ENCODE data around the gene TBCK.

Gene TBCK

DNA sequence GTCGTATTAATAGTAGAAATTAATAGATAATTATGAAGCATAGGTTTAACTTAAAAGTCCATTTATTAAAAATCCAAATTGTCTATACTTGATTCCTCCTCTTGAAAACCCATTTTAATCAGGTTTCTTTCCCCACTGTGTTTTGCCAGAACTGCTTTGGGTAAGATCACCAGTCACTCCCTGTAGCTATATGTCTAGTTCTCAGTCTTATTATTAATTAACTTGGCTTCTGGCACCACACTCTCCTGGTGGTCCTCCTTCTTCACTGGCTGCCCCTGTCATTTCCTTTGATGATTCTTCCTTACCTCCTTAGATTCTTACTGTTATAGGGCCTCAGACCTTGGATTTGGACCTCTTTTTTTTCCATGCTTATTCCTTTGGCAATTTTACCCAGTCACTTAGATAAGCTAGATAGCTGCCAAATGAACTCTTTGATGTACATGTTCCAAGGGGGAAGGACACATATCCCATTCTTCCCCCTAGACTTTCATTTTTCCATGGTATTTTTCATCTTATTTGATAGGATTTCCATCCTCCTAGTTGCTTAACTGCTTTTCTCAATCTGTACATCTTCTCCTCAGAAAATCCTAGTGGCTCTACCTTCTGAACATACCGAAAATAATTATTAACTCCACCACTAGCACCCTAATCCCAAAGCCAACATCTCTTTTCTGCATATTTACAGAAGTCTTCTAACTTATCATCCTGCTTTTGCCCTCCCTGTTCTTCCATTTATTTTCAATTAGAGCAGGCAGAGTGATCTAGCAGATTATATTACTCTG is 28.0 kb upstream of the TBCK start:
- Histone ChIP-seq H3K4me1 (ENCODE audit: control insufficient read depth, insufficient read depth, low read length, poor library complexity, severe bottlenecking) (no peaks in the 10 kb centered on the region), H3K27me3 (replicated peaks; ENCODE audit: control insufficient read depth, insufficient read depth, low read length, poor library complexity, severe bottlenecking) (no peaks in the 10 kb centered on the region), H3K36me3 (ENCODE audit: control insufficient read depth, insufficient read depth, low read length) (peaks cover 24% of the 10 kb centered on the region), H3K27ac (ENCODE audit: insufficient read depth, low read length, poor library complexity, severe bottlenecking) (no peak overlapping the region), H3K4me3 (ENCODE audit: insufficient read depth, low read depth, low read length, poor library complexity, severe bottlenecking) (no peak overlapping the region), H3K9me3 (ENCODE audit: control insufficient read depth, low read length) (no peaks in the 10 kb centered on the region)
- DNase-seq = no peak

DNA sequence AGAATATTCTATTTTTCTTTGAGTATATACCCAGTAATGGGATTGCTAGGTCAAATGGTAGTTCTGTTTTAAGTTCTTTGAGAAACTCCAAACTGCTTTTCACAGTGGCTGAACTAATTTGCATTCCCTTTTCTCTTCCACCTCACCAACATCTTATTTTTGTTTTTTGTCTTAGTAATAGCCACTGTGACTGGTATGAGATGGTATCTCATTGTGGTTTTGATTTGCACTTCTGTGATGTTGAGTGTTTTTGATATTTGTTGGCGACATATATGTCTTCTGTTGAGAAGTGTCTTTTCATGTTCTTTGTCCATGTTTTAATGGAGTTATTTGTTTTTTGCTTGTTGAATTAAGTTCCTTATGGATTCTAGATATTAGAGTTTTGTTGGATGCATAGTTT is 24.8 kb upstream of the TBCK start:
- Histone ChIP-seq H3K9me3 (ENCODE audit: control insufficient read depth, low read length) (no peaks in the 10 kb centered on the region), H3K27me3 (replicated peaks; ENCODE audit: control insufficient read depth, insufficient read depth, low read length, poor library complexity, severe bottlenecking) (no peaks in the 10 kb centered on the region), H3K4me1 (ENCODE audit: control insufficient read depth, insufficient read depth, low read length, poor library complexity, severe bottlenecking) (no peaks in the 10 kb centered on the region), H3K4me3 (ENCODE audit: insufficient read depth, low read depth, low read length, poor library complexity, severe bottlenecking) (no peak overlapping the region), H3K36me3 (ENCODE audit: control insufficient read depth, insufficient read depth, low read length) (peaks cover 42% of the 10 kb centered on the region), H3K27ac (ENCODE audit: insufficient read depth, low read length, poor library complexity, severe bottlenecking) (no peak overlapping the region)
- no peak for DNase-seq

DNA sequence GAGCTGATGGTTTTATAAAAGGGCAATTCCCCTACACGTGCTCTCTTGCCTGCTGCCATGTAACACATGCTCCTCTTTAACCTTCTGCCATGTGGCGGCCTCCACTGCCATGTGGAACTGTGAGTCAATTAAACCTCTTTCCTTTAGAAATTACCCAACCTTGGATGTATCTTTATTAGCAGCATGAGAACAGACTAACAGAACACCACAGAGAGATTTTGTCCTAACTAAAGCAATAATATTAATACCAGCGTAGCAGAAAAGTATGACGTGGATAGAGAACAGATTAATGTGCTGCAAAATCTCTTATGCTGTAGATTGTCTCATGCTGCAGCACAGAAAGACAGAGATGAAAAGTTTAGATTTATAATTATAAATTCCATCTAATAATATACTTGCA is 23.4 kb upstream of the TBCK start:
- H3K9me3 ChIP-seq (ENCODE audit: control insufficient read depth, low read length) = no peaks in the 10 kb centered on the region
- H3K4me1 ChIP-seq (ENCODE audit: control insufficient read depth, insufficient read depth, low read length, poor library complexity, severe bottlenecking) = no peaks in the 10 kb centered on the region
- peaks cover 46% of the 10 kb centered on the region for H3K36me3 ChIP-seq (ENCODE audit: control insufficient read depth, insufficient read depth, low read length)
- DNase-seq = no peak
- H3K27ac ChIP-seq (ENCODE audit: insufficient read depth, low read length, poor library complexity, severe bottlenecking) = no peak overlapping the region
- no peaks in the 10 kb centered on the region for H3K27me3 ChIP-seq (replicated peaks; ENCODE audit: control insufficient read depth, insufficient read depth, low read length, poor library complexity, severe bottlenecking)
- H3K4me3 ChIP-seq (ENCODE audit: insufficient read depth, low read depth, low read length, poor library complexity, severe bottlenecking) = no peak overlapping the region

- Histone ChIP-seq H3K27ac (ENCODE audit: insufficient read depth, low read length, poor library complexity, severe bottlenecking) (no peak overlapping the region), H3K4me3 (ENCODE audit: insufficient read depth, low read depth, low read length, poor library complexity, severe bottlenecking) (no peak overlapping the region), H3K36me3 (ENCODE audit: control insufficient read depth, insufficient read depth, low read length) (peaks cover 49% of the 10 kb centered on the region), H3K4me1 (ENCODE audit: control insufficient read depth, insufficient read depth, low read length, poor library complexity, severe bottlenecking) (no peaks in the 10 kb centered on the region), H3K27me3 (replicated peaks; ENCODE audit: control insufficient read depth, insufficient read depth, low read length, poor library complexity, severe bottlenecking) (no peaks in the 10 kb centered on the region), H3K9me3 (ENCODE audit: control insufficient read depth, low read length) (no peaks in the 10 kb centered on the region)
- DNase-seq = no peak
Measured at GRCh38 chr4:106338671-106339070, 22.7 kb upstream of the TBCK start.

DNA sequence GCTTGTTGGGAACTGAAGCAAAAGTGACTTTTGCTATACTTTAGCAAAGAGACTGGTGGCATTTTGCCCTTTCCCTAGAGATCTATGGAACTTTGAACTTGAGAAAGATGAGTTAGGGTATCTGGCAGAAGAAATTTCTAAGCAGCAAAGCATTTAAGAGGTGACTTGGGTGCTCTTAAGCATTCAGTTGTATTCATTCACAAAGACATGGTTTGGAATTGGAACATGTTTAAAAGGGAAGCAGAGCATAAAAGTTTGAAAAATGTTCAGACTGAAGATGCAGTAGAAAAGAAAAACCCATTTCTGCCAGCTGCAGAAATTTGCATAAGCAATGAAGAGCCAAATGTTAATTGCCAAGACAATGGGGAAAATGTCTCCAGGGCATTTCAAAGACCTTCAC is 21.9 kb upstream of the TBCK start:
- H3K27ac ChIP-seq (ENCODE audit: insufficient read depth, low read length, poor library complexity, severe bottlenecking) = no peak overlapping the region
- H3K27me3 ChIP-seq (replicated peaks; ENCODE audit: control insufficient read depth, insufficient read depth, low read length, poor library complexity, severe bottlenecking) = no peaks in the 10 kb centered on the region
- H3K36me3 ChIP-seq (ENCODE audit: control insufficient read depth, insufficient read depth, low read length) = peaks cover 56% of the 10 kb centered on the region
- DNase-seq = no peak
- H3K9me3 ChIP-seq (ENCODE audit: control insufficient read depth, low read length) = no peaks in the 10 kb centered on the region
- H3K4me1 ChIP-seq (ENCODE audit: control insufficient read depth, insufficient read depth, low read length, poor library complexity, severe bottlenecking) = no peaks in the 10 kb centered on the region
- H3K4me3 ChIP-seq (ENCODE audit: insufficient read depth, low read depth, low read length, poor library complexity, severe bottlenecking) = no peak overlapping the region

- no peak for DNase-seq
- Histone ChIP-seq H3K4me1 (ENCODE audit: control insufficient read depth, insufficient read depth, low read length, poor library complexity, severe bottlenecking) (no peaks in the 10 kb centered on the region), H3K27ac (ENCODE audit: insufficient read depth, low read length, poor library complexity, severe bottlenecking) (no peak overlapping the region), H3K9me3 (ENCODE audit: control insufficient read depth, low read length) (no peaks in the 10 kb centered on the region), H3K4me3 (ENCODE audit: insufficient read depth, low read depth, low read length, poor library complexity, severe bottlenecking) (no peak overlapping the region), H3K27me3 (replicated peaks; ENCODE audit: control insufficient read depth, insufficient read depth, low read length, poor library complexity, severe bottlenecking) (no peaks in the 10 kb centered on the region), H3K36me3 (ENCODE audit: control insufficient read depth, insufficient read depth, low read length) (peaks cover 63% of the 10 kb centered on the region)
Measured at GRCh38 chr4:106336618-106337017, 20.6 kb upstream of the TBCK start.

DNA sequence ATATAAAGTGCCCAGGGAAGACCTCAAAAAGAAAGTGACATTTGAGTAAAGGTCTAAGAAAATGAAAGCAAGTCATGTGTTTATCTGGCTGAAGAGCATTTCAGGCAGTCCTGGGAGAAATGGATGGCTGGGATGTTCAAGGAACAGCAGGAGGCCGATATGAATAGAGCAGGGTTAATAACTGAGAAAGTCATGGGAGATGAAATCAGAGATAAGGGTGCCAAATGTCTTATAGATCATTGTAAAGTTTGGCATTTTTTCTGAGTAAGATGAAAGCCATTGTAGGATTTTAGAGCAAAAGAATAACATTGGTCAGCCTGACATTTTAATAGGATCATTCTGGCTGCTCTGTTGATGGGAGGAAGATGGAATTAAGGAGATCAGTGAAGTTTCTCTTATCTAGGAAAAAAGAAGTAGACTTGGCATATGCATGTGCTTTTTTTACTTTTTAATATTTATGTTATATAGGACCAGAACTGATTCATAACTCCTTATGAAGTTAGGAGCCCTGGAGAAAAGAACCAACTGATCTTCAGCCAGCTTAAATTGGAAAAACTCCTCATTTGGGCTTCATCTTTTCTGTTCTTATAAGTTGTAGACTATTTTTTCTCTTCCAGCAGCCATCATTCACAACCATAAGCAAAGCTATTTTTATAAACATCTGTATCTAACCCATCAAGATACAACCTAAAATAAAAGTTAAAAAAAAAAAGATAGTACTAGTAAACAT is 18.9 kb upstream of the TBCK start:
- no peaks in the 10 kb centered on the region for H3K27me3 ChIP-seq (replicated peaks; ENCODE audit: control insufficient read depth, insufficient read depth, low read length, poor library complexity, severe bottlenecking)
- no peak overlapping the region for H3K27ac ChIP-seq (ENCODE audit: insufficient read depth, low read length, poor library complexity, severe bottlenecking)
- H3K4me1 ChIP-seq (ENCODE audit: control insufficient read depth, insufficient read depth, low read length, poor library complexity, severe bottlenecking) = no peaks in the 10 kb centered on the region
- DNase-seq = no peak
- H3K36me3 ChIP-seq (ENCODE audit: control insufficient read depth, insufficient read depth, low read length) = peaks cover 77% of the 10 kb centered on the region
- H3K9me3 ChIP-seq (ENCODE audit: control insufficient read depth, low read length) = no peaks in the 10 kb centered on the region
- H3K4me3 ChIP-seq (ENCODE audit: insufficient read depth, low read depth, low read length, poor library complexity, severe bottlenecking) = no peak overlapping the region

GRCh38 chr4:106333186-106333585 is 17.2 kb upstream of the TBCK start:
- DNase-seq = no peak
- H3K27me3 ChIP-seq (replicated peaks; ENCODE audit: control insufficient read depth, insufficient read depth, low read length, poor library complexity, severe bottlenecking) = no peaks in the 10 kb centered on the region
- no peak overlapping the region for H3K4me3 ChIP-seq (ENCODE audit: insufficient read depth, low read depth, low read length, poor library complexity, severe bottlenecking)
- no peak overlapping the region for H3K27ac ChIP-seq (ENCODE audit: insufficient read depth, low read length, poor library complexity, severe bottlenecking)
- H3K9me3 ChIP-seq (ENCODE audit: control insufficient read depth, low read length) = no peaks in the 10 kb centered on the region
- no peaks in the 10 kb centered on the region for H3K4me1 ChIP-seq (ENCODE audit: control insufficient read depth, insufficient read depth, low read length, poor library complexity, severe bottlenecking)
- H3K36me3 ChIP-seq (ENCODE audit: control insufficient read depth, insufficient read depth, low read length) = peaks cover 84% of the 10 kb centered on the region

GRCh38 chr4:106329041-106329618 is 13.1 kb upstream of the TBCK start:
- Histone ChIP-seq H3K27me3 (replicated peaks; ENCODE audit: control insufficient read depth, insufficient read depth, low read length, poor library complexity, severe bottlenecking) (no peaks in the 10 kb centered on the region), H3K4me1 (ENCODE audit: control insufficient read depth, insufficient read depth, low read length, poor library complexity, severe bottlenecking) (no peaks in the 10 kb centered on the region), H3K36me3 (ENCODE audit: control insufficient read depth, insufficient read depth, low read length) (peaks cover 76% of the 10 kb centered on the region), H3K4me3 (ENCODE audit: insufficient read depth, low read depth, low read length, poor library complexity, severe bottlenecking) (no peak overlapping the region), H3K9me3 (ENCODE audit: control insufficient read depth, low read length) (no peaks in the 10 kb centered on the region), H3K27ac (ENCODE audit: insufficient read depth, low read length, poor library complexity, severe bottlenecking) (no peak overlapping the region)
- no peak for DNase-seq

GRCh38 chr4:106325800-106326199 is 9.8 kb upstream of the TBCK start:
- Histone ChIP-seq H3K4me1 (ENCODE audit: control insufficient read depth, insufficient read depth, low read length, poor library complexity, severe bottlenecking) (no peaks in the 10 kb centered on the region), H3K27me3 (replicated peaks; ENCODE audit: control insufficient read depth, insufficient read depth, low read length, poor library complexity, severe bottlenecking) (no peaks in the 10 kb centered on the region), H3K27ac (ENCODE audit: insufficient read depth, low read length, poor library complexity, severe bottlenecking) (no peak overlapping the region), H3K9me3 (ENCODE audit: control insufficient read depth, low read length) (no peaks in the 10 kb centered on the region), H3K4me3 (ENCODE audit: insufficient read depth, low read depth, low read length, poor library complexity, severe bottlenecking) (no peak overlapping the region), H3K36me3 (ENCODE audit: control insufficient read depth, insufficient read depth, low read length) (peaks cover 50% of the 10 kb centered on the region)
- DNase-seq = no peak

Measured in effector memory CD4-positive, alpha-beta T cell (primary cell).